Natural killer cell (primary cell): ENCODE data around the gene SHISAL2A. TPM values are rescaled to one million over a fixed set of nuclear protein-coding genes. Genes with fewer than 3 reads are reported as not detected.

Experiments
- ATAC-seq, 3 donors: fragments of 150-1000 bp in 2 of 3; fragments of 200-7000 bp in 1 of 3; cut with Tn5 transposase; 1 replicate in 1 of 3; 2 replicates in 2 of 3; pipeline ENCODE4 v1.10.0; 2021; ENCODE audit warnings: mild to moderate bottlenecking in 2 of 3, moderate library complexity in 2 of 3
- DNase-seq, 2 donors: peaks; one replicate each; pipeline versions ENCODE4 v3.0.0 to v3.0.0-alpha.2; 2013 to 2021; ENCODE audit warnings: mixed read lengths in 1 of 2
- H3K27ac ChIP-seq: one replicate; pipeline ENCODE4 v1.5.1; 2013; ENCODE audit warnings: mild to moderate bottlenecking, low read length
- H3K27me3 ChIP-seq: one replicate; pipeline ENCODE4 v1.6.1; 2013; ENCODE audit warnings: low read length; ENCODE audit not compliant: control insufficient read depth, insufficient read depth
- H3K36me3 ChIP-seq: one replicate; pipeline ENCODE4 v1.6.1; 2013; ENCODE audit warnings: low read length; ENCODE audit not compliant: control insufficient read depth, insufficient read depth
- H3K4me1 ChIP-seq: one replicate; pipeline ENCODE4 v1.6.1; 2013; ENCODE audit warnings: low read length; ENCODE audit not compliant: control insufficient read depth, insufficient read depth
- H3K4me3 ChIP-seq: one replicate; pipeline ENCODE4 v1.5.1; 2013; ENCODE audit warnings: low read length
- H3K9me3 ChIP-seq: one replicate; pipeline ENCODE4 v1.6.1; 2013; ENCODE audit warnings: low read length; ENCODE audit not compliant: control insufficient read depth, insufficient read depth
- H3K27ac Mint-ChIP-seq, 2 donors: one replicate each; pipeline ENCODE4 v1.8.0; 2022; ENCODE audit warnings: mild to moderate bottlenecking in 2 of 2, mixed read lengths in 2 of 2, moderate library complexity in 1 of 2
- H3K27me3 Mint-ChIP-seq, 2 donors: one replicate each; pipeline ENCODE4 v1.8.0; 2022; ENCODE audit warnings: low read depth in 2 of 2, mixed read lengths in 2 of 2
- H3K36me3 Mint-ChIP-seq: one replicate; pipeline ENCODE4 v1.8.0; 2022; ENCODE audit warnings: mixed read lengths
- H3K4me1 Mint-ChIP-seq, 2 donors: one replicate each; pipeline ENCODE4 v1.8.0; 2022; ENCODE audit warnings: mixed read lengths in 2 of 2
- H3K4me3 Mint-ChIP-seq: one replicate; pipeline ENCODE4 v1.8.0; 2022; ENCODE audit warnings: mild to moderate bottlenecking, moderate library complexity, mixed read lengths
- H3K9me3 Mint-ChIP-seq, 2 donors: one replicate each; pipeline ENCODE4 v1.8.0; 2022; ENCODE audit warnings: mixed read lengths in 2 of 2
- WGBS: methylation state at CpG from one replicate; pipeline ENCODE4 v1.1.7; 2013; ENCODE audit warnings: missing lambda C conversion rate; ENCODE audit not compliant: insufficient coverage; 5-methylcytosine and 5-hydroxymethylcytosine counted together
- intact Hi-C: fragments of 100-400 bp; cut with micrococcal nuclease; formaldehyde crosslinking; loops from one replicate; pipeline ENCODE4 v1.14.2; 2022
- total RNA-seq, 4 donors: library from RNA; stranded (reverse); fragments of 120-200 nt in 1 of 4; gene quantifications; one replicate each; pipeline versions ENCODE4 v1.2.3 to v1.2.4, GENCODE V29; 2013 to 2022
- TF ChIP-seq, protein P1 (sequence below): fragments of 200-600 bp; IDR thresholded peaks from one replicate; pipeline ENCODE4 v1.8.0; 2022; ENCODE audit warnings: antibody characterized with exemption

SHISAL2A gene
- total RNA-seq, 3 donors from 2014 or later (not counting 1 experiment from before 2014, with no cell fraction given), result 14.0 to 31.4 (median 16.2) TPM

- intact Hi-C loops, result no loop called here
- TF ChIP-seq, protein P1, sequence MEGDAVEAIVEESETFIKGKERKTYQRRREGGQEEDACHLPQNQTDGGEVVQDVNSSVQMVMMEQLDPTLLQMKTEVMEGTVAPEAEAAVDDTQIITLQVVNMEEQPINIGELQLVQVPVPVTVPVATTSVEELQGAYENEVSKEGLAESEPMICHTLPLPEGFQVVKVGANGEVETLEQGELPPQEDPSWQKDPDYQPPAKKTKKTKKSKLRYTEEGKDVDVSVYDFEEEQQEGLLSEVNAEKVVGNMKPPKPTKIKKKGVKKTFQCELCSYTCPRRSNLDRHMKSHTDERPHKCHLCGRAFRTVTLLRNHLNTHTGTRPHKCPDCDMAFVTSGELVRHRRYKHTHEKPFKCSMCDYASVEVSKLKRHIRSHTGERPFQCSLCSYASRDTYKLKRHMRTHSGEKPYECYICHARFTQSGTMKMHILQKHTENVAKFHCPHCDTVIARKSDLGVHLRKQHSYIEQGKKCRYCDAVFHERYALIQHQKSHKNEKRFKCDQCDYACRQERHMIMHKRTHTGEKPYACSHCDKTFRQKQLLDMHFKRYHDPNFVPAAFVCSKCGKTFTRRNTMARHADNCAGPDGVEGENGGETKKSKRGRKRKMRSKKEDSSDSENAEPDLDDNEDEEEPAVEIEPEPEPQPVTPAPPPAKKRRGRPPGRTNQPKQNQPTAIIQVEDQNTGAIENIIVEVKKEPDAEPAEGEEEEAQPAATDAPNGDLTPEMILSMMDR, result no peak
- Mint-ChIP-seq H3K4me1 (peaks cover 21 to 33% of the 10 kb centered on the region in 2 donors), H3K36me3 (no peaks in the 10 kb centered on the region), H3K27ac (peak overlapping the region; percentile 26 to 51), H3K27me3 (no peaks in the 10 kb centered on the region), H3K4me3 (no peak overlapping the region), H3K9me3 (no peaks in the 10 kb centered on the region)
- Histone ChIP-seq H3K27me3 (no peaks in the 10 kb centered on the region), H3K4me1 (no peaks in the 10 kb centered on the region), H3K36me3 (peaks cover 18% of the 10 kb centered on the region), H3K9me3 (no peaks in the 10 kb centered on the region), H3K4me3 (no peak overlapping the region), H3K27ac (no peak overlapping the region)
- 100% methylated on average over 2 of the region's 5 CpGs for WGBS
- ATAC-seq (no peak), DNase-seq (no peak)
These were observed 20.4 kb downstream of the SHISAL2A start for GRCh38 chr1:52653207-52653849.

DNA sequence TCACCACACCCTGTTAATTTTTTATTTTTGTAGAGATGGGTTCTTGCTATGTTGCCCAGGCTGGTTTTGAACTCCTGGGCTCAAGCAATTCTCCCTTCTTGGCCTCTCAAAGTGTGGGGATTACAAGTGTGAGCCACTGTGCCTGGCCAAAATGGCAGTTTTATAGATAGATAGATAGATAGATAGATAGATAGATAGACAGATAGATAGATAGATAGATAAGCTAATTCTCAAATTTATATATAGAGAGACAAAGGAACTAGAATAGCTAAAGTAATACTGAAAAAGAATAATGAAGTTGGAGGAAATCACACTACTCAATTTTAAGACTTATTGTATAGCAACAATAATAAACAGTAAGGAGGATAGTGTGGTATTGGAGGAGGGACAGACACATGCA, 21.1 kb downstream of the SHISAL2A start:
- DNase-seq (no peak), ATAC-seq (no peak)
- Mint-ChIP-seq H3K9me3 (no peaks in the 10 kb centered on the region), H3K4me3 (no peak overlapping the region), H3K27me3 (no peaks in the 10 kb centered on the region), H3K27ac (peak overlapping the region; percentile 26 to 51), H3K36me3 (no peaks in the 10 kb centered on the region), H3K4me1 (peaks cover 22 to 26% of the 10 kb centered on the region in 2 donors)
- no peaks in the 10 kb centered on the region for H3K4me1 ChIP-seq
- TF ChIP-seq, protein P1, result no peak
- no peaks in the 10 kb centered on the region for H3K27me3 ChIP-seq
- peaks cover 18% of the 10 kb centered on the region for H3K36me3 ChIP-seq
- no peak overlapping the region for H3K27ac ChIP-seq
- intact Hi-C loops, result no loop called here
- H3K4me3 ChIP-seq, result no peak overlapping the region
- H3K9me3 ChIP-seq, result no peaks in the 10 kb centered on the region

DNA sequence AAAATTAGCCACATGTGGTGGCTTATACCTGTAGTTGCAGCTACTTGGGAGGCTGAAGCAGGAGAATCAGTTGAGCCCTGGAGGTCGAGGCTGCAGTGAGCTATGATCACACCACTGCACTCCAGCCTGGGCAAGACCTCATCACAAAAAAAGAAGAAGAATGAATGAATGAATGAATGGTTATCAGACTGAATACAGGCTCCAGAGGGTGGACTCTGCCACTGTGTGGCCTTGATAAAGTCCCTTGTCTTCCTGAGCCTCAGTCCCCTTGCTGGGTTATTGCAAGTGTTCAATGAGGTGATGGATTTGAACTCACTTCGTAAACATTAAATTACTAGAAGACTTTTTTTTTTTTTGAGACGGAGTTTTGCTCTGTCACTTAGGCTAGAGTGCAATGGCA, 24.7 kb downstream of the SHISAL2A start:
- H3K9me3 Mint-ChIP-seq, result no peaks in the 10 kb centered on the region
- Histone ChIP-seq H3K4me1 (no peaks in the 10 kb centered on the region), H3K4me3 (no peak overlapping the region), H3K9me3 (no peaks in the 10 kb centered on the region), H3K36me3 (peaks cover 15% of the 10 kb centered on the region), H3K27me3 (no peaks in the 10 kb centered on the region), H3K27ac (no peak overlapping the region)
- H3K4me1 Mint-ChIP-seq, result peaks cover 22 to 30% of the 10 kb centered on the region in 2 donors
- H3K4me3 Mint-ChIP-seq, result no peak overlapping the region
- peak overlapping the region in 1 of 2 donors; percentile 41 for H3K27ac Mint-ChIP-seq
- DNase-seq (no peak), ATAC-seq (no peak)
- TF ChIP-seq, protein P1, result no peak
- H3K36me3 Mint-ChIP-seq, result no peaks in the 10 kb centered on the region
- intact Hi-C loops, result no loop called here
- H3K27me3 Mint-ChIP-seq, result no peaks in the 10 kb centered on the region
- 100% methylated on average over 3 of the region's 3 CpGs for WGBS

GRCh38 chr1:52658795-52659194, 25.8 kb downstream of the SHISAL2A start:
- no peaks in the 10 kb centered on the region for H3K27me3 ChIP-seq
- no peaks in the 10 kb centered on the region for H3K9me3 Mint-ChIP-seq
- no peaks in the 10 kb centered on the region for H3K4me1 ChIP-seq
- H3K36me3 ChIP-seq, result peaks cover 15% of the 10 kb centered on the region
- no peaks in the 10 kb centered on the region for H3K9me3 ChIP-seq
- ATAC-seq (no peak), DNase-seq (no peak)
- H3K4me3 ChIP-seq, result no peak overlapping the region
- H3K27me3 Mint-ChIP-seq, result no peaks in the 10 kb centered on the region
- H3K4me1 Mint-ChIP-seq, result peaks cover 16 to 24% of the 10 kb centered on the region in 2 donors
- H3K27ac ChIP-seq, result no peak overlapping the region
- WGBS, result 96% methylated on average over 1 of the region's 1 CpG
- no peaks in the 10 kb centered on the region for H3K36me3 Mint-ChIP-seq
- TF ChIP-seq, protein P1, result no peak
- intact Hi-C loops, result no loop called here
- no peak overlapping the region for H3K27ac Mint-ChIP-seq
- H3K4me3 Mint-ChIP-seq, result no peak overlapping the region
